AG20443 (cell line): Measurements from ENCODE around the gene CA9.

Experiments used
- DNase-seq: peaks from one replicate; pipeline ENCODE4 v3.0.0; 2012; ENCODE audit warnings: low spot score, mixed read lengths

The CA9 gene

DNA sequence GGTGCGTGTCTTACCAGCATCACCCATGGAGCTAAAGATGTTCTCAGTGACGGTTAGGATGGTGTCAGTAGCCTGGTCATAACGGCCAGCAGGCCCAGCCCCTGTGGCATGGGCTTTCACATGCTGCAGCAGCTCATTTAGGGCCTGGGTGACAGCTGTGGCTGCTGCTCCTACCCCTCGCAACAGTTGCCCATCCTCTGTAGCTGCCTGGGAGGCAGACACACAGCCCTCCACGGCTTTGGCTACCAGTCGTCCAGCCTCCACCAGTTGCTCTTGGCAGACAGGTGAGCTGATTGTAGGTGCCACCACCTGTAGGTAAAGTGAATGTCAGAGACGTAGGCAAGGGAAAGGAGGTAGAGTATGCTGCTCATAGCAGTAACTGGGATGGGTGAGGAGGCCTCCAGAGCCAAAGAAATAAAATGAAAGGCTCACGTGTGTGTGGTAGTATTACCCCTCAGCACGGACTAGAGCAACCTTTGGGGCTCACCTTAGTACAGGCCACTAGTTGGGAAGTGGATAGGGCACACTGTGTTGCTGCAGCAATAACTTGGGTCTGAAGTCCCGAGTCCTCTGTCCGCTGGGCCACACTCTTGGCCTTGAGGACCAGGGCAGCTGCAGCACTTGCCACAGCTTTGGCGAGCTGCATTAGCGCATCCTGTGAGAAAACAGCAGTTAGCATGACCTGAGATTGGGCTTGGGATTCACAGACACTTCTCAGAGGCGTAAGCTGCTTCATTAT is 43.6 kb downstream of the CA9 start:
- DNase-seq, result no peak

GRCh38 chr9:35718721-35719511 is 45.2 kb downstream of the CA9 start:
- no peak for DNase-seq

DNA sequence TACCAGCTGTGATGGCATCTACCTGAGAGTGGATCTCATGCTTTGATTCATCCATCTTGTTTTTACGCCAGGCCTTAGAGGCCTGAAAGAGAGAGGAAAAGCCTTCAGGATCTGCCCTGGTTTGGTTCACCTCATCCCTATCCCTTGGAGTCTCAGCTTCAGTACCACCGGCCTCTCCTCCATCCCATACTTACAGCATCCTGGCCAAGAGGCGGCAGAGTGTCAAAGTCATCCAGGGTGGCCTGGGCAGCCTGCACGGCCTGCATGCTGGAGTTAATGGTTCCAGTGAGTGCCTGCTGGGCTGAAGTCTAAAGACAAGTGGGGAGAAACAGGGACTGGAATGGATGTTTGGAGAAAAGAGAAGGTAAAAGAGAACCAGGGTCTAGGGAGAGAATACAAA is 45.8 kb downstream of the CA9 start:
- DNase-seq, result no peak

GRCh38 chr9:35723426-35723825 is 49.7 kb downstream of the CA9 start:
- no peak for DNase-seq

DNA sequence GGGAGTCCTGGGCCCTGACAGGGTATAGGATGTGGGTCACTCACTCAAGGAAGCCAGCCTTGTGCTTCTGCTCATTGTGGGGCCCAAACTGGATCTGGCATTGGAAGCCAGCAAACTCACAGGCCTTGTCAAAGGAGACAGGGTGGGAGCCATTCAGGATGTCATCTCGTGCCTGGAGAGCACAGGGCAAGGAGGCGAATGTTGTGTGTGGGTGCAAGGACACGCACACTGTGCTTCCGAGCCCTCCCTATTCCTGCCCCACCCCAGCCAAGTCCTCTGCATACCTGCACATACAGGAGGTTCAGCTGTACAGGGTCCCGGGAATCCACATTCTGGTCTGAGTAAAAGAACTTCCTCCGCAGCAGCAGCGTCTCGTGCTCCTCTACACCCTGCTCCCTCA is 50.2 kb downstream of the CA9 start:
- DNase-seq, result no peak

DNA sequence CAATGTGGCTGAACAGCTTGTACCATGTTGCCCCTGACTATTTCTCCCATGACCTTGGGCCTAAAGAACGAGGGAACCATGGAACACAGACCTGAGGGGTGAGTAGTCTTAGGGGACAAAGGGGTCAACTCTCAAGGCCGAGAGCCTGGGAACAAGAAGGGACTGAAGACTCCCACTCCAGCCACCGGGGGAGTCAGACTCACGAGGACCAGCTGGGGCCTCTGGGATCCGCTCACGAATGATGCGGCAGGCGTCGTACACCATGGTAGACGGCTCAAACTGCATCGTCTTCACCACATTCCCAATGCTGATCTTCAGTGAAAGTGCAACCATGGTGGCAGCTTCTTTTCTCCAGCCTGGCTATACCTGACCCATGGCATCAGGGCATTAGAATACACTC is 51.6 kb downstream of the CA9 start:
- DNase-seq, result no peak

GRCh38 chr9:35726931-35727330 is 53.2 kb downstream of the CA9 start:
- peak; percentile 49 for DNase-seq

DNA sequence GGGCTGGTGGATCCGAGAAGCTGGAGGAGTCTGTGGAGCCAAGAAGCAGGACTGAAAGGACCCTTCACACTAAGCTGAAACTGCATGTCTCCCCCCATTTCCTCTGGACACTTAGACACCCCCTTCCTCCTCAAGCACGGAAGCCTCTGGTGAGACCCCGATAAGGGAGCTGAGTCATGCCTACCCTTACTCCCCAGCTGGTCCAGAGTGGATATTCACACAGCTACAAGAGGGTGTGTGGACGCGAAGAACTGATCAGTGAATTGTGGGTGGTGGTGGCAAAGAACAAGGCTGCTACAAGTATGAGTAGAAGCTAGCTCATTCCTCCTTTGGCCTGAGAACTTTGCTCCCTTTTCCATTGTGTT is 53.9 kb downstream of the CA9 start:
- no peak for DNase-seq

DNA sequence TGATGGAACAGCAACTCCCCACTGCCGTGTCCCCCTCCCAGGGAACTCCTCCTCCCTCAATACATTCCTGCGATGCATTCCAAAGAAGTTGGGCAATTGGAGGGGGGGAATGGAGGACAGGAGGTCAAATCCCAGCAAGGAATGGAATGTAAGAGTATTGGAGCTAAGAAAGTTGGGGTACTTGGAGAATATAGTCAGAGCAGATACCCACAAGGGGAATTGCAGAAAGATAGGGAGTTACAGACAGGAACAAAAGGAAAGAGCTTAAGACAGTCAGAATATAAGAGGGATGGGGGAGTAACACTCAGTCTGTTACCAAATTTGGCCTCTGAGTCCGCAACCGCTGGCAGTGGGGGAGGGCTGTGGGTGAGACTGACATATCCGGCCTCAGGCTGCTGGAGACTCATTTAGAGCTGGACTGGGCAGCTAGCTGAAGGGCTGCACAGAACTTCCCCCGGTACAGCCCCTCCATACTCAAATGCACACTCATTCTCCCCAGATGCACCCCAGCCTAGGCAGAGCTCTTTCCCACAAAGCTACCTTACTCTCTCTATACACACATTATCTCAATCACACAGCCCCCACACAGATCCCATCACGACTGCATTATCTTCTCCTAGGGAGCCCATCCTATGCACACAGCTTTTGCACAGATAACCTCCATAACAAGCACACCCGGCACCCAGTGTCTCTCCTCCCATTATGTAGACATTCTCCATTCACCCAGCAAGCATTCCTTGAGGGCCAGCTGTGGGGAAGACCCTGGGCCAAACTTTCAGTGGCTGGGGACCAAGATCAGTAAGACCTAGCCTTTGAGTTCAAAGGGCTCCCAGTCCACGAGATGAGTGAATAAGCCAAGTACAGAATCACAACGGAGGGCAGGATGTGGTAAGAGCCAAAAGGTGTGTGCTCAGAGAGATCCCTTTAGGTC is 54.6 kb downstream of the CA9 start:
- peak; percentile 84 for DNase-seq

- DNase-seq, result no peak
These were observed 55.4 kb downstream of the CA9 start for GRCh38 chr9:35729101-35729500.

DNA sequence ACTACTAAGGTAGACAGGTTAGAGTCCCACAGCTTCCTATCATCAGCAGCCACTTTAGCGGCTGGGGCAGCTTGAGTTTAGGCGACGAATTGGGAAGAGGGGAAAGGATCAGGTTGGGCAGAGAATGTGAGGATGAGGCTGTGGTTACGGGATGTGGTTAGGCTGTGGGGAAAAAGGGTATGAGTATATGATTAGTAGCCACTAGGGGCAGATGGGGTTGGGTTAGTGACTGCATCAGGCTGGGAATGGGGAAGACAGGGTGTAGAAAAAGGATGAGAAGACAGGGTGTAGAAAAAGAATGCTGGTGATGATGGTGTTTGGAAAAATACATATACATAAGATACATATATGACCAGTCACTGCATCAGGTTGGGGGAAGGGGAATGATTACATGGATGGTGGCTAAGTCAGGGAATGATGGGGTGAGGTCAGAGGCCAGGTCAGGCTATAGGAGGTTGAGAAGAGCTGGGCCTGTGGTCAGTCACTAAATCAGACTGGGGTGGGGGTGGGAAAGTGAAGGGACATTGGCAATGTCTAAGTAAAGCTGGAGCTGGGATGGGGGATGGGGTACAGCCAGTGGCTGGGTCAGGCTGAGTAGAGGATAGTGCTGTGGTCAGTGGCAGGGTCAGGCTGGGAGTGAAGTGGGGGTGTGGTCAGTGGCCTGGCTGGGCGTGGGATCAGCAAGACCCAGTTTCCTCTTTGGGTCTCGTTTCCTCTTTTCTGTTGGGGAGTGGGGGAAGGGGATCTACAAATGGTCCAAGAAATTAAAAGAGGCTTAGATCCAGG is 56.2 kb downstream of the CA9 start:
- DNase-seq, result peak; percentile 86

DNA sequence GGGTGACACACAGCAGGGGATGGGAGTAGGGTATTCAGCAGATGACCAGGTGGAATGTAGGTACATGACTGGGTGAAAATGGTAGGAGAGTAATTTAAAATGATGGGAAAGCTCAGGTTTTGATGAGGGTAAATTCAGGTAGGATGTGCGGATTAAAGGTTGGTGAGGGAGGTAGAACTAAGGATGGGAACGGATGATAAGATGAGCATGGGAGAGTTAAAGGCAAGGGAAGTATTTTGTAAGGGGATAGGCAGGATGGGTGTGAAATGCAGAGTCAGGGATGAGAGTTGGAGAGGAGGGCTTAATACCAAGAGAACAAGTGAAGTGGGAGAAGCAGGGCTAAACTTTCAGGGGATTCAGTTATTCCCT is 56.7 kb downstream of the CA9 start:
- no peak for DNase-seq
